Fibroblast of lung (primary cell): Measurements from ENCODE around the gene DNAI1.

Experiments used
- EZH2 ChIP-seq: IDR thresholded peaks from 2 replicates; pipeline ENCODE4 v1.5.1; 2012; ENCODE audit warnings: low read length, control low read depth, mild to moderate bottlenecking; ENCODE audit errors: missing control alignments
- TF ChIP-seq, protein P1 (sequence below), 2 donors: IDR thresholded peaks in 1 of 2; conservative IDR thresholded peaks in 1 of 2; 1 replicate in 1 of 2; 2 replicates in 1 of 2; pipeline ENCODE4 v1.5.1; 2011 to 2012; ENCODE audit warnings: low read length in 2 of 2, control low read depth in 1 of 2, inconsistent platforms in 1 of 2, low read depth in 1 of 2, mild to moderate bottlenecking in 1 of 2

- TF ChIP-seq, protein P1, sequence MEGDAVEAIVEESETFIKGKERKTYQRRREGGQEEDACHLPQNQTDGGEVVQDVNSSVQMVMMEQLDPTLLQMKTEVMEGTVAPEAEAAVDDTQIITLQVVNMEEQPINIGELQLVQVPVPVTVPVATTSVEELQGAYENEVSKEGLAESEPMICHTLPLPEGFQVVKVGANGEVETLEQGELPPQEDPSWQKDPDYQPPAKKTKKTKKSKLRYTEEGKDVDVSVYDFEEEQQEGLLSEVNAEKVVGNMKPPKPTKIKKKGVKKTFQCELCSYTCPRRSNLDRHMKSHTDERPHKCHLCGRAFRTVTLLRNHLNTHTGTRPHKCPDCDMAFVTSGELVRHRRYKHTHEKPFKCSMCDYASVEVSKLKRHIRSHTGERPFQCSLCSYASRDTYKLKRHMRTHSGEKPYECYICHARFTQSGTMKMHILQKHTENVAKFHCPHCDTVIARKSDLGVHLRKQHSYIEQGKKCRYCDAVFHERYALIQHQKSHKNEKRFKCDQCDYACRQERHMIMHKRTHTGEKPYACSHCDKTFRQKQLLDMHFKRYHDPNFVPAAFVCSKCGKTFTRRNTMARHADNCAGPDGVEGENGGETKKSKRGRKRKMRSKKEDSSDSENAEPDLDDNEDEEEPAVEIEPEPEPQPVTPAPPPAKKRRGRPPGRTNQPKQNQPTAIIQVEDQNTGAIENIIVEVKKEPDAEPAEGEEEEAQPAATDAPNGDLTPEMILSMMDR (conservative IDR thresholded peaks at IDR 0.05 in 1 of 2, IDR thresholded peaks at IDR 0.05 in 1 of 2; ENCODE audit: low read depth in 1 of 2, low read length in 2 of 2): no peak
- TF ChIP-seq EZH2: no peak
Observed at GRCh38 chr9:34463901-34464232, 5.3 kb downstream of the DNAI1 start.
